GM12874 (cell line): ENCODE measurements around the gene POFUT2.

Experiments used
- CTCF ChIP-seq: IDR thresholded peaks from 2 replicates; pipeline ENCODE4 v1.5.1; 2011; ENCODE audit warnings: low read depth, mild to moderate bottlenecking, control low read depth, low read length, moderate library complexity; ENCODE audit not compliant: insufficient read depth

Gene POFUT2

GRCh38 chr21:45323487-45324311 lies 36.0 kb upstream of the POFUT2 start:
- TF ChIP-seq CTCF = no peak

- TF ChIP-seq CTCF = no peak
These were observed 35.3 kb upstream of the POFUT2 start for GRCh38 chr21:45322960-45323461.

- no peak for TF ChIP-seq CTCF
These were observed 34.7 kb upstream of the POFUT2 start for GRCh38 chr21:45322231-45322959.

GRCh38 chr21:45320261-45321025 lies 32.7 kb upstream of the POFUT2 start:
- TF ChIP-seq CTCF = no peak

GRCh38 chr21:45319461-45320211 lies 31.9 kb upstream of the POFUT2 start:
- TF ChIP-seq CTCF = no peak

GRCh38 chr21:45318556-45319404 lies 31.1 kb upstream of the POFUT2 start:
- TF ChIP-seq CTCF = no peak
